Lower lobe of right lung (tissue), 2 donors: ENCODE results near the gene C11orf42. TPM values are rescaled to one million over a fixed set of nuclear protein-coding genes. Genes with fewer than 3 reads are reported as not detected.
A peak's percentile ranks its signal among the peaks of the same experiment; 100 is the strongest.

Experiments used
- ATAC-seq, 2 donors: fragments of 200-7000 bp; cut with Tn5 transposase; one replicate each; pipeline ENCODE4 v1.9.1; 2020 to 2022; ENCODE audit warnings: mild to moderate bottlenecking in 2 of 2, moderate library complexity in 2 of 2
- DNase-seq: peaks from one replicate; pipeline ENCODE4 v3.0.0-alpha.2; 2020
- H3K27ac ChIP-seq: fragments of 200-600 bp; one replicate; pipeline ENCODE4 v1.8.0; 2022
- H3K27me3 ChIP-seq: fragments of 200-600 bp; one replicate; pipeline ENCODE4 v1.8.0; 2022; ENCODE audit warnings: low read depth
- H3K36me3 ChIP-seq: fragments of 200-600 bp; one replicate; pipeline ENCODE4 v1.8.0; 2022; ENCODE audit warnings: mild to moderate bottlenecking
- H3K4me1 ChIP-seq: fragments of 200-600 bp; one replicate; pipeline ENCODE4 v1.8.0; 2022
- H3K4me3 ChIP-seq: fragments of 200-600 bp; one replicate; pipeline ENCODE4 v1.8.0; 2022; ENCODE audit warnings: mild to moderate bottlenecking
- H3K9me3 ChIP-seq: fragments of 200-600 bp; one replicate; pipeline ENCODE4 v1.8.0; 2022
- CTCF ChIP-seq: fragments of 200-600 bp; IDR thresholded peaks from one replicate; pipeline ENCODE4 v1.8.0; 2022; ENCODE audit warnings: antibody characterized with exemption, mild to moderate bottlenecking
- intact Hi-C: fragments of 100-400 bp; cut with DNase I; formaldehyde crosslinking; loops from one replicate; pipeline ENCODE4 v1.11.0; 2022
- total RNA-seq: library from RNA; stranded (reverse); fragmentation: NEBNext Ultra II Directional; extraction: Animal tissue kit (Norgen Biotek cat#: 25700); gene quantifications from one replicate; pipeline ENCODE4 v1.2.1, GENCODE V29; 2021
- donor health status: DM: no; HTN: yes; CAD: no; lungs with severe emphysema.

The C11orf42 gene
- total RNA-seq, 1 donor from 2014 or later, result not detected

- no peak overlapping the region for H3K4me3 ChIP-seq
- DNase-seq, result no peak
- intact Hi-C loops, result no loop called here
- ATAC-seq, result no peak
- no peak overlapping the region for H3K27ac ChIP-seq
- H3K9me3 ChIP-seq, result no peaks in the 10 kb centered on the region
- no peaks in the 10 kb centered on the region for H3K27me3 ChIP-seq
- peaks cover 36% of the 10 kb centered on the region for H3K4me1 ChIP-seq
- TF ChIP-seq CTCF, result no peak
- no peaks in the 10 kb centered on the region for H3K36me3 ChIP-seq
Observed at GRCh38 chr11:6229911-6230310, 24.6 kb downstream of the C11orf42 start.

- ATAC-seq, result no peak
- Histone ChIP-seq H3K4me3 (no peak overlapping the region), H3K27me3 (no peaks in the 10 kb centered on the region), H3K9me3 (no peaks in the 10 kb centered on the region), H3K36me3 (no peaks in the 10 kb centered on the region), H3K27ac (no peak overlapping the region), H3K4me1 (peaks cover 26% of the 10 kb centered on the region)
- intact Hi-C loops, result no loop called here
- DNase-seq, result no peak
- no peak for TF ChIP-seq CTCF
Observed at GRCh38 chr11:6232899-6233298, 27.5 kb downstream of the C11orf42 start.

GRCh38 chr11:6233984-6234386, 28.6 kb downstream of the C11orf42 start:
- peak; percentile 0 to 2 for ATAC-seq
- Histone ChIP-seq H3K4me1 (peaks cover 26% of the 10 kb centered on the region), H3K36me3 (no peaks in the 10 kb centered on the region), H3K9me3 (no peaks in the 10 kb centered on the region), H3K27ac (peak overlapping the region; percentile 84), H3K4me3 (peak overlapping the region; percentile 82), H3K27me3 (no peaks in the 10 kb centered on the region)
- DNase-seq, result no peak
- intact Hi-C loops, result no loop called here
- TF ChIP-seq CTCF, result no peak

- Histone ChIP-seq H3K27me3 (no peaks in the 10 kb centered on the region), H3K36me3 (no peaks in the 10 kb centered on the region), H3K4me1 (peaks cover 26% of the 10 kb centered on the region), H3K27ac (peak within 1 kb of the TSS; percentile 91), H3K4me3 (peak within 1 kb of the TSS; percentile 82), H3K9me3 (no peaks in the 10 kb centered on the region)
- intact Hi-C loops, result no loop called here
- peak; percentile 100 for DNase-seq
- TF ChIP-seq CTCF, result peak; percentile 35
- peak; percentile 97 to 98 for ATAC-seq
Observed at GRCh38 chr11:6234387-6235107, 29.2 kb downstream of the C11orf42 start, which contains the start of gene FHIP1B. TSS of gene FHIP1B (minus strand) at chr11:6234636. CDS start at chr11:6224516, 10,120 bp downstream.

- no peaks in the 10 kb centered on the region for H3K9me3 ChIP-seq
- peaks cover 20% of the 10 kb centered on the region for H3K4me1 ChIP-seq
- H3K36me3 ChIP-seq, result no peaks in the 10 kb centered on the region
- no peak overlapping the region for H3K4me3 ChIP-seq
- H3K27me3 ChIP-seq, result no peaks in the 10 kb centered on the region
- TF ChIP-seq CTCF, result no peak
- no peak overlapping the region for H3K27ac ChIP-seq
- intact Hi-C loops, result no loop called here
- DNase-seq (no peak), ATAC-seq (no peak)
Observed at GRCh38 chr11:6237266-6237665, 31.9 kb downstream of the C11orf42 start.
